ENCODE results near the gene RHOT2. TPM values are rescaled to one million over a fixed set of nuclear protein-coding genes. Genes with fewer than 3 reads are reported as not detected.

RHOT2 gene
- total RNA-seq, 1 experiment from 2014 or later: 184 TPM

- Histone ChIP-seq H3K4me3 (ENCODE audit: low read depth, low read length, poor library complexity, severe bottlenecking) (no peak overlapping the region), H3K4me1 (ENCODE audit: insufficient read depth, low read length, poor library complexity, severe bottlenecking) (no peaks in the 10 kb centered on the region), H3K27ac (ENCODE audit: low read depth, low read length, poor library complexity, severe bottlenecking) (no peak overlapping the region), H3K9me3 (ENCODE audit: low read depth, low read length, poor library complexity, severe bottlenecking) (no peaks in the 10 kb centered on the region), H3K27me3 (replicated peaks; ENCODE audit: insufficient read depth, low read depth, low read length, poor library complexity) (no peaks in the 10 kb centered on the region), H3K36me3 (ENCODE audit: insufficient read depth, low read length, poor library complexity, severe bottlenecking) (peaks cover 3% of the 10 kb centered on the region)
- no peak for DNase-seq (ENCODE audit: low spot score)
- no TSS peak for BruUV-seq (replicated peaks)
- intact Hi-C loops (cut with micrococcal nuclease; ENCODE audit: unreplicated experiment): no loop called here
- ChIA-PET POLR2A (ENCODE audit: low non-redundant PET) (no interaction called here), CTCF (no interaction called here)
- TF ChIP-seq EZH2 (IDR thresholded peaks at IDR 0.05; ENCODE audit: borderline replicate concordance, low read depth, low read length, poor library complexity, severe bottlenecking): no peak
- TF ChIP-seq CTCF (conservative IDR thresholded peaks at IDR 0.05; ENCODE audit: low read depth, low read length): no peak
These were observed 16.1 kb upstream of the RHOT2 start for GRCh38 chr16:651844-652243.

GRCh38 chr16:652454-653305 is 15.3 kb upstream of the RHOT2 start:
- Histone ChIP-seq H3K36me3 (ENCODE audit: insufficient read depth, low read length, poor library complexity, severe bottlenecking) (peaks cover 4% of the 10 kb centered on the region), H3K4me3 (ENCODE audit: low read depth, low read length, poor library complexity, severe bottlenecking) (no peak overlapping the region), H3K27ac (ENCODE audit: low read depth, low read length, poor library complexity, severe bottlenecking) (no peak overlapping the region), H3K4me1 (ENCODE audit: insufficient read depth, low read length, poor library complexity, severe bottlenecking) (no peaks in the 10 kb centered on the region), H3K9me3 (ENCODE audit: low read depth, low read length, poor library complexity, severe bottlenecking) (no peaks in the 10 kb centered on the region), H3K27me3 (replicated peaks; ENCODE audit: insufficient read depth, low read depth, low read length, poor library complexity) (no peaks in the 10 kb centered on the region)
- POLR2A ChIA-PET (ENCODE audit: low non-redundant PET): no interaction called here
- no peak for TF ChIP-seq CTCF (conservative IDR thresholded peaks at IDR 0.05; ENCODE audit: low read depth, low read length)
- no peak for TF ChIP-seq EZH2 (IDR thresholded peaks at IDR 0.05; ENCODE audit: borderline replicate concordance, low read depth, low read length, poor library complexity, severe bottlenecking)
- CTCF ChIA-PET: no interaction called here
- DNase-seq (ENCODE audit: low spot score): no peak
- intact Hi-C loops (cut with micrococcal nuclease; ENCODE audit: unreplicated experiment): no loop called here
- BruUV-seq (replicated peaks): no TSS peak

- Histone ChIP-seq H3K27me3 (replicated peaks; ENCODE audit: insufficient read depth, low read depth, low read length, poor library complexity) (no peaks in the 10 kb centered on the region), H3K4me3 (ENCODE audit: low read depth, low read length, poor library complexity, severe bottlenecking) (no peak overlapping the region), H3K36me3 (ENCODE audit: insufficient read depth, low read length, poor library complexity, severe bottlenecking) (peaks cover 4% of the 10 kb centered on the region), H3K27ac (ENCODE audit: low read depth, low read length, poor library complexity, severe bottlenecking) (no peak overlapping the region), H3K4me1 (ENCODE audit: insufficient read depth, low read length, poor library complexity, severe bottlenecking) (no peaks in the 10 kb centered on the region), H3K9me3 (ENCODE audit: low read depth, low read length, poor library complexity, severe bottlenecking) (no peaks in the 10 kb centered on the region)
- no peak for DNase-seq (ENCODE audit: low spot score)
- intact Hi-C loops (cut with micrococcal nuclease; ENCODE audit: unreplicated experiment): no loop called here
- ChIA-PET POLR2A (ENCODE audit: low non-redundant PET) (no interaction called here), CTCF (interaction anchor here (0.6 kb wide), 1 partner anchor 565 kb away, joined by 7 read pairs; no protein-coding TSS in a partner anchor)
- TF ChIP-seq EZH2 (IDR thresholded peaks at IDR 0.05; ENCODE audit: borderline replicate concordance, low read depth, low read length, poor library complexity, severe bottlenecking) (no peak), CTCF (conservative IDR thresholded peaks at IDR 0.05; ENCODE audit: low read depth, low read length) (no peak)
- no TSS peak for BruUV-seq (replicated peaks)
These were observed 13.9 kb upstream of the RHOT2 start for GRCh38 chr16:654034-654433.
